SK-N-SH treated with all-trans-retinoic acid at 6 μM for 48 hours (cell line): Measurements from ENCODE around the gene AKR1E2.

Source experiments
- ARNTL ChIP-seq: fragments of 450-650 bp; formaldehyde crosslinking; IDR thresholded peaks from 2 replicates; pipeline ENCODE4 v1.5.0; 2020; ENCODE audit warnings: low read depth, mild to moderate bottlenecking, moderate library complexity, borderline replicate concordance
- CREB5 ChIP-seq: fragments of 250-450 bp; sonication (Bioruptor Pico); IDR thresholded peaks from 2 replicates; pipeline ENCODE4 v1.5.1; 2020; ENCODE audit warnings: low read depth, mild to moderate bottlenecking, moderate library complexity
- CSRNP3 ChIP-seq: fragments of 250-450 bp; sonication (Bioruptor Pico); IDR thresholded peaks from 2 replicates; pipeline ENCODE4 v1.5.1; 2021; ENCODE audit warnings: mild to moderate bottlenecking, moderate library complexity
- ISL1 ChIP-seq: fragments of 250-450 bp; sonication (Bioruptor Pico); IDR thresholded peaks from 2 replicates; pipeline ENCODE4 v2.1.2; 2022; ENCODE audit warnings: mild to moderate bottlenecking, moderate library complexity
- OSR1 ChIP-seq: fragments of 250-450 bp; sonication (Bioruptor Pico); IDR thresholded peaks from 2 replicates; pipeline ENCODE4 v1.8.0; 2022; ENCODE audit warnings: moderate library complexity, mild to moderate bottlenecking, inconsistent platforms
- PATZ1 ChIP-seq: fragments of 250-450 bp; sonication (Bioruptor Pico); IDR thresholded peaks from 2 replicates; pipeline ENCODE4 v1.8.0; 2020; ENCODE audit warnings: mild to moderate bottlenecking, moderate library complexity, borderline replicate concordance
- RARB ChIP-seq: fragments of 250-450 bp; sonication (Bioruptor Pico); IDR thresholded peaks from 2 replicates; pipeline ENCODE4 v1.8.0; 2021; ENCODE audit warnings: mild to moderate bottlenecking, moderate library complexity
- SNAI2 ChIP-seq: fragments of 250-450 bp; sonication (Bioruptor Pico); IDR thresholded peaks from 2 replicates; pipeline ENCODE4 v1.5.0; 2020; ENCODE audit warnings: mild to moderate bottlenecking, moderate library complexity
- ZC3H10 ChIP-seq: fragments of 250-450 bp; sonication (Bioruptor Pico); IDR thresholded peaks from 2 replicates; pipeline ENCODE4 v1.5.1; 2021; ENCODE audit warnings: mild to moderate bottlenecking, moderate library complexity
- ZFP3 ChIP-seq: fragments of 250-450 bp; sonication (Bioruptor Pico); IDR thresholded peaks from 2 replicates; pipeline ENCODE4 v1.5.0; 2020; ENCODE audit warnings: mild to moderate bottlenecking, moderate library complexity
- ZFP30 ChIP-seq: fragments of 450-650 bp; formaldehyde crosslinking; IDR thresholded peaks from 2 replicates; pipeline ENCODE4 v1.5.0; 2022; ENCODE audit warnings: mild to moderate bottlenecking, moderate library complexity
- ZNF70 ChIP-seq: fragments of 450-650 bp; formaldehyde crosslinking; IDR thresholded peaks from 2 replicates; pipeline ENCODE4 v1.5.0; 2020; ENCODE audit warnings: mild to moderate bottlenecking, moderate library complexity

- TF ChIP-seq CREB5 (CRISPR knock-in tag), result no peak
- TF ChIP-seq CSRNP3 (CRISPR knock-in tag), result no peak
- TF ChIP-seq SNAI2 (CRISPR knock-in tag), result no peak
- TF ChIP-seq PATZ1 (CRISPR knock-in tag), result no peak
- TF ChIP-seq ISL1 (CRISPR knock-in tag), result no peak
- TF ChIP-seq RARB (CRISPR knock-in tag), result no peak
- TF ChIP-seq ZC3H10 (CRISPR knock-in tag), result no peak
- TF ChIP-seq OSR1 (CRISPR knock-in tag), result no peak
- no peak for TF ChIP-seq ZNF70 (CRISPR knock-in tag)
- TF ChIP-seq ZFP3 (CRISPR knock-in tag), result no peak
- no peak for TF ChIP-seq ARNTL (CRISPR knock-in tag)
- no peak for TF ChIP-seq ZFP30 (CRISPR knock-in tag)
These were observed 24.6 kb upstream of the AKR1E2 start for GRCh38 chr10:4801405-4801804.
